Hepatocyte (in vitro differentiated cells): ENCODE results near the gene HLA-DRB5. TPM values are rescaled to one million over a fixed set of nuclear protein-coding genes. Genes with fewer than 3 reads are reported as not detected.

Source experiments
- DNase-seq: peaks from one replicate; pipeline ENCODE4 v3.0.0-alpha.2; 2016; ENCODE audit warnings: low spot score
- H2AFZ ChIP-seq: fragments of 200-600 bp; sonication (generic); 2 replicates; pipeline ENCODE4 v1.6.0; 2016; ENCODE audit warnings: antibody characterized with exemption, mild to moderate bottlenecking
- H3K27ac ChIP-seq: fragments of 200-600 bp; sonication (generic); 2 replicates; pipeline ENCODE4 v1.5.1; 2016; ENCODE audit warnings: mild to moderate bottlenecking
- H3K27me3 ChIP-seq: fragments of 200-600 bp; sonication (generic); 2 replicates; pipeline ENCODE4 v1.6.1; 2016
- H3K36me3 ChIP-seq: fragments of 200-600 bp; sonication (generic); replicated peaks from 2 replicates; pipeline ENCODE4 v1.5.1; 2016; ENCODE audit warnings: low read depth; ENCODE audit not compliant: insufficient read depth
- H3K4me1 ChIP-seq: fragments of 200-600 bp; sonication (generic); 2 replicates; pipeline ENCODE4 v1.5.1; 2016; ENCODE audit warnings: mild to moderate bottlenecking, moderate library complexity; ENCODE audit not compliant: insufficient read depth
- H3K4me2 ChIP-seq: fragments of 200-600 bp; sonication (generic); 2 replicates; pipeline ENCODE4 v1.6.0; 2016
- H3K4me3 ChIP-seq: fragments of 200-600 bp; sonication (generic); 2 replicates; pipeline ENCODE4 v1.5.1; 2016; ENCODE audit warnings: mild to moderate bottlenecking
- H3K79me2 ChIP-seq: fragments of 200-600 bp; sonication (generic); 2 replicates; pipeline ENCODE4 v1.6.0; 2017; ENCODE audit warnings: mild to moderate bottlenecking
- H3K9me2 ChIP-seq: fragments of 200-600 bp; sonication (generic); replicated peaks from 2 replicates; pipeline ENCODE4 v1.6.0; 2017; ENCODE audit warnings: mild to moderate bottlenecking; ENCODE audit not compliant: insufficient read depth
- H3K9me3 ChIP-seq: fragments of 200-600 bp; sonication (generic); 2 replicates; pipeline ENCODE4 v1.5.1; 2016; ENCODE audit warnings: low read depth, mild to moderate bottlenecking
- H4K20me1 ChIP-seq: fragments of 200-600 bp; sonication (generic); 2 replicates; pipeline ENCODE4 v1.6.0; 2016; ENCODE audit warnings: mild to moderate bottlenecking; ENCODE audit not compliant: insufficient read depth, poor library complexity, severe bottlenecking
- EZH2 ChIP-seq: fragments of 200-600 bp; sonication (generic); IDR thresholded peaks from 2 replicates; pipeline ENCODE4 v1.6.1; 2016; ENCODE audit warnings: antibody characterized with exemption, mild to moderate bottlenecking, borderline replicate concordance
- EZH2phosphoT487 ChIP-seq: fragments of 200-600 bp; sonication (generic); IDR thresholded peaks from one replicate; pipeline ENCODE4 v1.6.1; 2018; ENCODE audit warnings: antibody characterized with exemption, mild to moderate bottlenecking, low read depth, moderate library complexity; ENCODE audit not compliant: unreplicated experiment, severe bottlenecking
- WGBS: methylation state at CpG from one replicate; pipeline ENCODE4 v1.1.6; 2016; ENCODE audit warnings: low lambda C conversion rate; ENCODE audit errors: missing lambda C conversion rate; 5-methylcytosine and 5-hydroxymethylcytosine counted together
- polyA plus RNA-seq: library from polyadenylated mRNA; unstranded; fragments of >200 nt; fragmentation: Nextera tagmentation; extraction: Ambion mirVana; gene quantifications from 2 replicates; pipeline ENCODE4 v1.2.1, GENCODE V29; 2016
- total RNA-seq: library from RNA; depleted of rRNA; stranded (reverse); fragments of >200 nt; gene quantifications from 2 replicates; pipeline ENCODE4 v1.2.3, GENCODE V29; 2014
- TF ChIP-seq, protein P1 (sequence below): fragments of 200-600 bp; sonication (generic); IDR thresholded peaks from 2 replicates; pipeline ENCODE4 v1.5.1; 2016; ENCODE audit warnings: antibody characterized with exemption, mild to moderate bottlenecking; ENCODE audit not compliant: poor library complexity

Gene HLA-DRB5
- total and polyA plus RNA-seq, 2 experiments from 2014 or later = 9.7 to 17.0 TPM

GRCh38 chr6:32570363-32570905 is 40.3 kb upstream of the HLA-DRB5 start:
- no peak overlapping the region for H2AFZ ChIP-seq
- no peak overlapping the region for H3K27ac ChIP-seq
- 67% methylated on average over 4 of the region's 4 CpGs for WGBS
- H3K27me3 ChIP-seq = no peaks in the 10 kb centered on the region
- no peaks in the 10 kb centered on the region for H4K20me1 ChIP-seq
- no peaks in the 10 kb centered on the region for H3K79me2 ChIP-seq
- no peaks in the 10 kb centered on the region for H3K9me2 ChIP-seq
- DNase-seq = no peak
- no peak overlapping the region for H3K4me3 ChIP-seq
- no peaks in the 10 kb centered on the region for H3K36me3 ChIP-seq
- H3K9me3 ChIP-seq = no peaks in the 10 kb centered on the region
- no peaks in the 10 kb centered on the region for H3K4me1 ChIP-seq
- TF ChIP-seq, protein P1, sequence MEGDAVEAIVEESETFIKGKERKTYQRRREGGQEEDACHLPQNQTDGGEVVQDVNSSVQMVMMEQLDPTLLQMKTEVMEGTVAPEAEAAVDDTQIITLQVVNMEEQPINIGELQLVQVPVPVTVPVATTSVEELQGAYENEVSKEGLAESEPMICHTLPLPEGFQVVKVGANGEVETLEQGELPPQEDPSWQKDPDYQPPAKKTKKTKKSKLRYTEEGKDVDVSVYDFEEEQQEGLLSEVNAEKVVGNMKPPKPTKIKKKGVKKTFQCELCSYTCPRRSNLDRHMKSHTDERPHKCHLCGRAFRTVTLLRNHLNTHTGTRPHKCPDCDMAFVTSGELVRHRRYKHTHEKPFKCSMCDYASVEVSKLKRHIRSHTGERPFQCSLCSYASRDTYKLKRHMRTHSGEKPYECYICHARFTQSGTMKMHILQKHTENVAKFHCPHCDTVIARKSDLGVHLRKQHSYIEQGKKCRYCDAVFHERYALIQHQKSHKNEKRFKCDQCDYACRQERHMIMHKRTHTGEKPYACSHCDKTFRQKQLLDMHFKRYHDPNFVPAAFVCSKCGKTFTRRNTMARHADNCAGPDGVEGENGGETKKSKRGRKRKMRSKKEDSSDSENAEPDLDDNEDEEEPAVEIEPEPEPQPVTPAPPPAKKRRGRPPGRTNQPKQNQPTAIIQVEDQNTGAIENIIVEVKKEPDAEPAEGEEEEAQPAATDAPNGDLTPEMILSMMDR = no peak
- TF ChIP-seq EZH2 (no peak), EZH2phosphoT487 (no peak)
- H3K4me2 ChIP-seq = no peak overlapping the region

GRCh38 chr6:32568561-32568960 is 38.5 kb upstream of the HLA-DRB5 start:
- no peaks in the 10 kb centered on the region for H3K9me2 ChIP-seq
- DNase-seq = no peak
- H2AFZ ChIP-seq = no peak overlapping the region
- no peak overlapping the region for H3K4me3 ChIP-seq
- H3K4me2 ChIP-seq = no peak overlapping the region
- H3K79me2 ChIP-seq = no peaks in the 10 kb centered on the region
- no peak overlapping the region for H3K27ac ChIP-seq
- TF ChIP-seq EZH2phosphoT487 = no peak
- TF ChIP-seq, protein P1 = no peak
- TF ChIP-seq EZH2 = no peak
- no peaks in the 10 kb centered on the region for H3K36me3 ChIP-seq
- H3K27me3 ChIP-seq = no peaks in the 10 kb centered on the region
- 80% methylated on average over 6 of the region's 6 CpGs for WGBS
- no peaks in the 10 kb centered on the region for H3K9me3 ChIP-seq
- peaks cover 10% of the 10 kb centered on the region for H3K4me1 ChIP-seq
- H4K20me1 ChIP-seq = no peaks in the 10 kb centered on the region

DNA sequence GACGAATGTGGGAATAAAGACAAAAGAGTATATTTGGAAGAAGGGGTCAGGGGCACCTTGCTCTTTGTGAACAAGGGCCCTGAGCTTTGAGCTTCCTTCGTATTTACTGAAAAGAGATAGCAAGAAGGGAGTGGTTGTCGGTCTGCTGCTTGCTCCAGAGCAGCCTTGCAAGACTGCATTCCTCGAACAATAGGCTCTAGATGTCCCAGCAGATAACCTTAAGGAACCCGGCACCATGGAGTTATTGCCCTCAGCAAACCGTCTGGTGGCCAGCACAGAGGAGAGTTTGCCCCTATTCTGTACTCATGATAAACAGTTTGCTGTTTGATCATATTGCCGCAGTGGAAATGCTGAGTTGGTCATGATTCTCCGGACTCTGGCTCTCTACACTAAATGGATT is 36.9 kb upstream of the HLA-DRB5 start:
- Histone ChIP-seq H2AFZ (no peak overlapping the region), H4K20me1 (no peaks in the 10 kb centered on the region), H3K4me1 (peaks cover 17% of the 10 kb centered on the region), H3K36me3 (no peaks in the 10 kb centered on the region), H3K9me3 (no peaks in the 10 kb centered on the region), H3K27me3 (no peaks in the 10 kb centered on the region), H3K79me2 (no peaks in the 10 kb centered on the region), H3K9me2 (no peaks in the 10 kb centered on the region), H3K4me2 (no peak overlapping the region), H3K4me3 (no peak overlapping the region), H3K27ac (peak overlapping the region; percentile 58)
- DNase-seq = no peak
- whole genome bisulfite sequencing = 69% methylated on average over 8 of the region's 8 CpGs
- no peak for TF ChIP-seq EZH2phosphoT487

DNA sequence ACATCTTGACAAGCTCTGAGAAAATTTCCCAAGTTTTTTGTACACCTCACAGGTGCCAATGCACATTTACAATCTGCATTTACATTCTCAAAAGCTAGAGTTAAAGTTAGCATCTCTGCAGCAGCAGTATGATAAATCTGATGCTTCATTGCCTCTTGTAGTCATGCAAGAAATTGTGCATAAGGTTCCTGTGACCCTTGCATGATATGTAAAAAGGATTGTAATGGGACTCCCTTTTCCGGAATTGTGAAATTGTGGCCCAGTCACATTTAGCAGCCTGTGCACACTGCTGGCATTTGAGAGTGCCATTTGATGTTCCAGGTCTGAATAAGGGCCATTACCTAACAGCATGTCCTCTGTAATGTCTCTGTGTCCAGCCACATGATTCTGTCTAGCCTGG is 35.4 kb upstream of the HLA-DRB5 start:
- H4K20me1 ChIP-seq = no peaks in the 10 kb centered on the region
- WGBS = 100% methylated on average over 1 of the region's 1 CpG

More for the DNA sequence above, 35.4 kb upstream of the HLA-DRB5 start:
- Histone ChIP-seq H3K4me1 (peaks cover 22% of the 10 kb centered on the region), H3K36me3 (no peaks in the 10 kb centered on the region), H2AFZ (no peak overlapping the region), H3K4me2 (no peak overlapping the region), H3K79me2 (no peaks in the 10 kb centered on the region), H3K9me2 (no peaks in the 10 kb centered on the region), H3K27me3 (no peaks in the 10 kb centered on the region), H3K9me3 (no peaks in the 10 kb centered on the region), H3K27ac (no peak overlapping the region), H3K4me3 (no peak overlapping the region)
- TF ChIP-seq, protein P1 = no peak
- no peak for TF ChIP-seq EZH2phosphoT487
- no peak for TF ChIP-seq EZH2
- DNase-seq = no peak
